Body of pancreas (tissue), 4 donors: ENCODE data around the gene CBX6. TPM values are rescaled to one million over a fixed set of nuclear protein-coding genes. Genes with fewer than 3 reads are reported as not detected.

ENCODE experiments used
- ATAC-seq: fragments of 150-250 bp; one replicate; pipeline ENCODE4 v1.9.1; 2016
- DNase-seq, 4 donors: peaks; one replicate each; pipeline ENCODE4 v3.0.0-alpha.2; 2019
- H3K27ac ChIP-seq, 4 donors: fragments of 200-600 bp; sonication (generic); 1 replicate in 3 of 4; 2 replicates in 1 of 4; pipeline versions ENCODE4 v1.5.1 to v1.6.1; 2016 to 2019; ENCODE audit warnings: mild to moderate bottlenecking in 1 of 4, mixed read lengths in 1 of 4, moderate library complexity in 1 of 4
- H3K27me3 ChIP-seq, 2 donors: fragments of 200-600 bp; sonication (generic); one replicate each; pipeline ENCODE4 v1.6.0; 2016; ENCODE audit warnings: mild to moderate bottlenecking in 1 of 2
- H3K36me3 ChIP-seq, 2 donors: fragments of 200-600 bp; sonication (generic); replicated peaks in 1 of 2; 2 replicates each; pipeline ENCODE4 v1.5.1; 2016; ENCODE audit warnings: low read depth in 2 of 2; ENCODE audit not compliant: insufficient read depth in 1 of 2
- H3K4me1 ChIP-seq: fragments of 200-600 bp; sonication (generic); one replicate; pipeline ENCODE4 v1.6.0; 2016
- H3K4me3 ChIP-seq, 2 donors: fragments of 200-600 bp; sonication (generic); 1 replicate in 1 of 2; 2 replicates in 1 of 2; pipeline ENCODE4 v1.5.1; 2016 to 2019
- H3K9me3 ChIP-seq, 3 donors: fragments of 200-600 bp; sonication (generic); 1 replicate in 2 of 3; 2 replicates in 1 of 3; pipeline ENCODE4 v1.5.1; 2016
- POLR2A ChIP-seq, 3 donors: fragments of 450-650 bp; IDR thresholded peaks; one replicate each; pipeline ENCODE4 v1.6.1; 2016; ENCODE audit warnings: antibody characterized with exemption in 3 of 3, mild to moderate bottlenecking in 2 of 3
- WGBS, 2 donors: methylation state at CpG; one replicate each; pipeline ENCODE4 v1.1.5; 2017; 5-methylcytosine and 5-hydroxymethylcytosine counted together
- intact Hi-C: fragments of 100-400 bp; cut with DNase I; formaldehyde crosslinking; loops from one replicate; pipeline ENCODE4 v1.15.1; 2023
- total RNA-seq, 2 donors: library from RNA; depleted of rRNA; stranded (reverse); fragments of >200 nt; gene quantifications; one replicate each; pipeline ENCODE4 v1.1.0, GENCODE V29; 2016
- TF ChIP-seq, protein P1 (sequence below), 7 experiments: fragments of 450-650 bp in 4 of 7; fragments of 200-600 bp in 3 of 7; sonication (generic) in 3 of 7; IDR thresholded peaks; one replicate each; pipeline ENCODE4 v1.5.1; 2016 to 2019; ENCODE audit warnings: antibody characterized with exemption in 7 of 7

The CBX6 gene
- total RNA-seq, 2 donors from 2014 or later: 32.7 to 45.2 TPM

DNA sequence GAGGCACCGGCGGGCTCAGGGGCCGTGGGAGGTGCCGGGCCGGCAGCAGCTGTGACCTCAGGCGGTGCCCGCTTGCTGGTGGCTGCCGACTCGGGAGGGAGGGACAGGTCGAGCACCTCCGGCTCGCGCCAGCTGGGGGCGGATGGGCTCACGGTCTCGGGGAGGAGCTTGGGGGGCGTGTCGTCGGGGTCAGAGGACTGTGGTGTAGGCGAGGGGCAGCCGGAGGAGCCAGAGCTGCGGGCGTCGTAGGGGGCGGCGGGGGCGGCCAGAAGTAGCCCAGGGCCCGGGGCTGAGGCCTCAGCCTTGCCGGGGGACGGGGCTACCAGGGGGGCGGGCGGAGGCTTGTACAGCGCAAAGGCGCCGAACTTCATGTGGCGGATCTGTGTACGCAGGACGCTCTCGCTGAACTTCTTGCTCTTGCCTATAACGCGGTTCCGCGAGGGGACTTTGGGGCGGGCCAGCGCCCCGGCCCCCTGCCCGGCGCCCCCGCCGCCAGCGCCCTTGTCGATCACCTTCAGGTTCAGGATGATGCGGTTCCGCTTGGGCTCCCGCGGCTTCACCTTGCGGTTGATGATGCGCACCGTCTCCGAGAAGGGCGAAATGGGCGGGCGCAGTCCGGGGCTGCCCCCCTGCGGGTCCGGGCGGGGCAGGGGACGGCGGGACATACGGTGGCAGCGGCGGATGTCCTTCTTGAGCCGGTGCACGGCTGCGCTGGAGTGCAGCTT is 5.5 kb downstream of the CBX6 start:
- H3K27ac ChIP-seq: no peak overlapping the region
- peaks cover 50% of the 10 kb centered on the region for H3K4me1 ChIP-seq
- no peaks in the 10 kb centered on the region for H3K9me3 ChIP-seq
- peaks cover 0 to 2% of the 10 kb centered on the region in 2 donors for H3K36me3 ChIP-seq
- ATAC-seq (no peak), DNase-seq (no peak)
- WGBS, 2 donors: 82 to 84% methylated on average over 34 to 43 of the region's 75 CpGs
- H3K4me3 ChIP-seq: no peak overlapping the region
- intact Hi-C loops: loop anchor here (5.0 kb wide), 1 partner anchor 256 kb away; no protein-coding TSS in a partner anchor
- TF ChIP-seq, protein P1, sequence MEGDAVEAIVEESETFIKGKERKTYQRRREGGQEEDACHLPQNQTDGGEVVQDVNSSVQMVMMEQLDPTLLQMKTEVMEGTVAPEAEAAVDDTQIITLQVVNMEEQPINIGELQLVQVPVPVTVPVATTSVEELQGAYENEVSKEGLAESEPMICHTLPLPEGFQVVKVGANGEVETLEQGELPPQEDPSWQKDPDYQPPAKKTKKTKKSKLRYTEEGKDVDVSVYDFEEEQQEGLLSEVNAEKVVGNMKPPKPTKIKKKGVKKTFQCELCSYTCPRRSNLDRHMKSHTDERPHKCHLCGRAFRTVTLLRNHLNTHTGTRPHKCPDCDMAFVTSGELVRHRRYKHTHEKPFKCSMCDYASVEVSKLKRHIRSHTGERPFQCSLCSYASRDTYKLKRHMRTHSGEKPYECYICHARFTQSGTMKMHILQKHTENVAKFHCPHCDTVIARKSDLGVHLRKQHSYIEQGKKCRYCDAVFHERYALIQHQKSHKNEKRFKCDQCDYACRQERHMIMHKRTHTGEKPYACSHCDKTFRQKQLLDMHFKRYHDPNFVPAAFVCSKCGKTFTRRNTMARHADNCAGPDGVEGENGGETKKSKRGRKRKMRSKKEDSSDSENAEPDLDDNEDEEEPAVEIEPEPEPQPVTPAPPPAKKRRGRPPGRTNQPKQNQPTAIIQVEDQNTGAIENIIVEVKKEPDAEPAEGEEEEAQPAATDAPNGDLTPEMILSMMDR (IDR thresholded peaks at IDR 0.05): no peak
- TF ChIP-seq POLR2A (IDR thresholded peaks at IDR 0.05): no peak
- no peaks in the 10 kb centered on the region for H3K27me3 ChIP-seq

DNA sequence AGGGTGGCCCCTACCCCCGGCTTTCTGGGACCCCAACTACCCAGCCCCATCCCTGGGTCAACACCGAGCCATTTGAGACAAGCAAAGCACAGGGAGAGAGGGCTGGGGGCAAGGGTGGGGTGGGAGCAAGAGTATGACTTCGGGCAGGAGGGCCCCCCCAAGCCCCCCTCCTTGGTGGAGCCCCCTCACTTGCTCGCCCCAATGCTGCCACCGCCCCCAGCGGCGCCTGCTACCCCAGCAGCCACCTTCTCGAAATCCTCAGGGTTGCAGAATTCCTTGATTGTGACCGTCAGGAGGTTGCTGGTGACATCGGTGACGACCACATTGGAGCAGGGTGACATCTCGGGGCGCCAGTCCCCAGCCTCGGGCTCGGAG is 6.0 kb downstream of the CBX6 start:
- no peak for ATAC-seq
- Histone ChIP-seq H3K27ac (no peak overlapping the region), H3K4me1 (peaks cover 46% of the 10 kb centered on the region), H3K4me3 (no peak overlapping the region), H3K27me3 (no peaks in the 10 kb centered on the region), H3K9me3 (no peaks in the 10 kb centered on the region), H3K36me3 (peaks cover 0 to 2% of the 10 kb centered on the region in 2 donors)
- no peak for DNase-seq
- intact Hi-C loops: loop anchor here (5.0 kb wide), 1 partner anchor 256 kb away; no protein-coding TSS in a partner anchor
- 80% methylated on average over 14 of the region's 15 CpGs; no CpG with 5 or more reads in 1 of the 2 donors for WGBS, 2 donors
- no peak for TF ChIP-seq POLR2A (IDR thresholded peaks at IDR 0.05)
- TF ChIP-seq, protein P1 (IDR thresholded peaks at IDR 0.05): no peak

DNA sequence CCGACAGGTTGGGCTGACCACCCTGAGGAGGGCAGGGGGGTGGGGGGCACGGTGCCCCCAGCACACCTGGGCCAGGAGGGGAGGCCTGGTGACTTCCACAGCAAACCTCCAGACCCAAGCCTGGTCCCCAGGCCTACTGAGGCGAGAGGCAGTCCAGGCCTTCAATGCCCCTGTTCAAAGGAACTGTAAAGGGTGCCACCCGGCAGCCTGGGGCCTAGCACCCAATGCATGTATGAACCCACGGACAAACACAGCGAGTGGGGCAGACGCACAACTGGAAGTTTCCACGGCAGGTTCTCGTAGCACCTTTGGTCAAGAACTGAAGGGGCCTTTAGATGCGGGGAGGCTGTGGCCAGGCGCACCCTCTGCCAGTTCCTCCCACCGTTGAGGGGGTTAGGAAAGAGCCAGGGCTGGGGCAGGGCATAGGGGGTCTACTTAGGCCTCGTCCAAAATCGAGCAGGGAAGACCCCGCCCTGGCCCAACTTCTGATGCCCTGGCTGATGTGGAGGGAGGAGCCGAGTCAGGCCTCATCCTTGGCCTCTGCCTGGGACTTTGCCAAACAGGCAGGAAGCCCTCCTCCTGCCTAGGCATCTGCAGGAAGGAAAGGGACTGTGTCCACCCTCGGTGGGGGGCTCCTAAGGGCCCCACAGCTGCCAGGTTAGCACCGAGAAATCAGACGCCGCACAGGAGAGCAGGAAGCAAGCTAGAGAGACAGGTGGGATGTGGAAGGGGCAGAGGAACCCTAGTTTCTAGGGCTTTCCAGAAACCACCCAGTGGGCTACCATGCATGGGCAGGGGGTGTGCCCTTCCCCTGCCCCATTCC is 6.6 kb downstream of the CBX6 start:
- no peak overlapping the region for H3K4me3 ChIP-seq
- intact Hi-C loops: loop anchor here (5.0 kb wide), 1 partner anchor 257 kb away; no protein-coding TSS in a partner anchor

DNA sequence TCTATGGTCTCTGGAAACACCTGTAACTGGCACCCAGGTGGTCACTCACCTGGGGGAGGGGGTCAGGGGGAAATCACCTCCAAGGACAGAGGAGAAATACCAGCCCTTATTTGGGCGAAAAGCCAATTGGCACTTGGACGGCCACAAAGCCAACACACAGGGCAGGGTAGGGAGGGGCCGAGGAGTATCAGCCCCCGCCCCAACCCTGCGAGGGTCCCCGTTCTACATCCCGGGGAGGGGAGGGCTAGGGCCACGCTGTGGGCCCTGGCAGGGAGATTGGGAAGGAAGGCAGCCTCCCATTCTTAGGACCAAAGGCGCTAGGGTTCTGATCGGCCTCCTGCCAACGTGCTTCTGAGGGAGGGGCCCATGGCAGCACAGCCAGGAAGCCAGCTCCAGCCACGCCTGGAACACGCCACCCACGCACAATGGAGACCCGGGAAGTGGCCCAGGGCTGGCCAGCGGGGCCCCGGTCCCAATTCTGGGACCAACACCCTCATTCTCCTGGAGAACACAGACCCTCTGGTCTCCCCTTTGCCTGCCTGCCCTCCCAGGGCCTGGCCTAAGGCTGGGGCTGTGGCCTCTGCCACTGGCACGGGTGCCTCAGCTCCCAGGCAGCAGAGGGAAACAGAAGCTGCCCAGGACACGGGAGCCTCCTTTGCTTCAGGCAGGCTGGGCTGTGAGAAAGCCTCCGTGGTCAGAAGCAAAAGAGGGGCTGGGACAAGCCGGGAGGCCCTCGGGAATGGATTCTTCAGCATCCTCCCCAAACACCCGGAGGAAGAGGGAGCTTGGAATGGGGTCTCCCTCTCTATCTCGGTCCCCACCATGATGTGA is 7.4 kb downstream of the CBX6 start:
- peak; percentile 54 to 74 (median 62) for DNase-seq
- ATAC-seq: peak; percentile 47
- 22 to 24% methylated on average over 4 to 24 of the region's 24 CpGs for WGBS, 2 donors
- peak overlapping the region; percentile 30 to 70 (median 58) for H3K27ac ChIP-seq
- intact Hi-C loops: loop anchor here (5.0 kb wide), 1 partner anchor 258 kb away; no protein-coding TSS in a partner anchor
- TF ChIP-seq, protein P1 (IDR thresholded peaks at IDR 0.05): no peak
- TF ChIP-seq POLR2A (IDR thresholded peaks at IDR 0.05): no peak
- no peak overlapping the region for H3K4me3 ChIP-seq
- H3K27me3 ChIP-seq: no peaks in the 10 kb centered on the region
- no peaks in the 10 kb centered on the region for H3K9me3 ChIP-seq
- peaks cover 32% of the 10 kb centered on the region for H3K4me1 ChIP-seq
- H3K36me3 ChIP-seq: peaks cover 0 to 2% of the 10 kb centered on the region in 2 donors

More for the DNA sequence above, 6.6 kb downstream of the CBX6 start:
- DNase-seq: no peak
- ATAC-seq: no peak
- peaks cover 40% of the 10 kb centered on the region for H3K4me1 ChIP-seq
- no peak for TF ChIP-seq POLR2A (IDR thresholded peaks at IDR 0.05)
- TF ChIP-seq, protein P1 (IDR thresholded peaks at IDR 0.05): no peak
- H3K27ac ChIP-seq: peak overlapping the region in 3 of 4 donors; percentile 30 to 70 (median 59)
- no peaks in the 10 kb centered on the region for H3K9me3 ChIP-seq
- no peaks in the 10 kb centered on the region for H3K27me3 ChIP-seq
- H3K36me3 ChIP-seq: peaks cover 0 to 2% of the 10 kb centered on the region in 2 donors
- whole genome bisulfite sequencing, 2 donors: 77 to 81% methylated on average over 15 to 20 of the region's 20 CpGs
